Natural killer cell (primary cell): ENCODE measurements around the gene ZEB2. TPM values are rescaled to one million over a fixed set of nuclear protein-coding genes. Genes with fewer than 3 reads are reported as not detected.
A peak's percentile ranks its signal among the peaks of the same experiment; 100 is the strongest.

Experiments
- ATAC-seq, 3 donors: fragments of 150-1000 bp in 2 of 3; fragments of 200-7000 bp in 1 of 3; cut with Tn5 transposase; 1 replicate in 1 of 3; 2 replicates in 2 of 3; pipeline ENCODE4 v1.10.0; 2021; ENCODE audit warnings: mild to moderate bottlenecking in 2 of 3, moderate library complexity in 2 of 3
- DNase-seq, 2 donors: peaks; one replicate each; pipeline versions ENCODE4 v3.0.0 to v3.0.0-alpha.2; 2013 to 2021; ENCODE audit warnings: mixed read lengths in 1 of 2
- H3K27ac ChIP-seq: one replicate; pipeline ENCODE4 v1.5.1; 2013; ENCODE audit warnings: mild to moderate bottlenecking, low read length
- H3K27me3 ChIP-seq: one replicate; pipeline ENCODE4 v1.6.1; 2013; ENCODE audit warnings: low read length; ENCODE audit not compliant: control insufficient read depth, insufficient read depth
- H3K36me3 ChIP-seq: one replicate; pipeline ENCODE4 v1.6.1; 2013; ENCODE audit warnings: low read length; ENCODE audit not compliant: control insufficient read depth, insufficient read depth
- H3K4me1 ChIP-seq: one replicate; pipeline ENCODE4 v1.6.1; 2013; ENCODE audit warnings: low read length; ENCODE audit not compliant: control insufficient read depth, insufficient read depth
- H3K4me3 ChIP-seq: one replicate; pipeline ENCODE4 v1.5.1; 2013; ENCODE audit warnings: low read length
- H3K9me3 ChIP-seq: one replicate; pipeline ENCODE4 v1.6.1; 2013; ENCODE audit warnings: low read length; ENCODE audit not compliant: control insufficient read depth, insufficient read depth
- H3K27ac Mint-ChIP-seq, 2 donors: one replicate each; pipeline ENCODE4 v1.8.0; 2022; ENCODE audit warnings: mild to moderate bottlenecking in 2 of 2, mixed read lengths in 2 of 2, moderate library complexity in 1 of 2
- H3K27me3 Mint-ChIP-seq, 2 donors: one replicate each; pipeline ENCODE4 v1.8.0; 2022; ENCODE audit warnings: low read depth in 2 of 2, mixed read lengths in 2 of 2
- H3K36me3 Mint-ChIP-seq: one replicate; pipeline ENCODE4 v1.8.0; 2022; ENCODE audit warnings: mixed read lengths
- H3K4me1 Mint-ChIP-seq, 2 donors: one replicate each; pipeline ENCODE4 v1.8.0; 2022; ENCODE audit warnings: mixed read lengths in 2 of 2
- H3K4me3 Mint-ChIP-seq: one replicate; pipeline ENCODE4 v1.8.0; 2022; ENCODE audit warnings: mild to moderate bottlenecking, moderate library complexity, mixed read lengths
- H3K9me3 Mint-ChIP-seq, 2 donors: one replicate each; pipeline ENCODE4 v1.8.0; 2022; ENCODE audit warnings: mixed read lengths in 2 of 2
- WGBS: methylation state at CpG from one replicate; pipeline ENCODE4 v1.1.7; 2013; ENCODE audit warnings: missing lambda C conversion rate; ENCODE audit not compliant: insufficient coverage; 5-methylcytosine and 5-hydroxymethylcytosine counted together
- intact Hi-C: fragments of 100-400 bp; cut with micrococcal nuclease; formaldehyde crosslinking; loops from one replicate; pipeline ENCODE4 v1.14.2; 2022
- total RNA-seq, 4 donors: library from RNA; stranded (reverse); fragments of 120-200 nt in 1 of 4; gene quantifications; one replicate each; pipeline versions ENCODE4 v1.2.3 to v1.2.4, GENCODE V29; 2013 to 2022
- TF ChIP-seq, protein P1 (sequence below): fragments of 200-600 bp; IDR thresholded peaks from one replicate; pipeline ENCODE4 v1.8.0; 2022; ENCODE audit warnings: antibody characterized with exemption

The ZEB2 gene
- total RNA-seq, 3 donors from 2014 or later (not counting 1 experiment from before 2014, with no cell fraction given), result 718 to 1,143 (median 944) TPM

DNA sequence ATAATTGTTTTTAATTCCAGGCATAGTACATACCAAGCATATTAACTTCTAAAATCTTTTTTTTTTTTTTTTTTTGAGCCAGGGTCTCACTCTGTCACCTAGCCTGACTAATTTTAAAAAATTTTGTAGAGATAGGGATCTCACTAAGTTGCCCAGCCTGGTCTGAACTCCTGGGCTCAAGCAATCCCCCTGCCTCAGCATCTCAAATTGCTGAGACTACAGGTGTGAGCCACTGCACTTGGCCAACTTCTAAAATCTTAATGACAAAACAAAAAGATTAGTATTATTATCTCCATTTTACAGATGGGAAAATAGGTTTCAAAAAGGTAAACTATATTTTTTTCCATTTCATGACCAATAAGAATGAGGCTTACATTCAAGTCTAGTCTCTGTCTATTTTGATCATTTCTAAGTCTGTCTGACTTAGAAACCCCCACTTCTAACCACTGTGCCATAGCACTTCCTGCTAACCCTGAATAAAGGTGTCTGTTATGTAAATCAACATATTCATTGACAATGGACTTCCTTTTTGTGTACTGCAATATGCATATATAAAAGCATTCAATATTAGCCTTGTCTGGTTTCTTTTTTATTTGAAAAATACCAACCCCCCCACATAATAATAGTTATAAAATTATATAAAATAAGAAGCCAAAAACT lies 28.7 kb upstream of the ZEB2 start:
- peak; percentile 97 to 100 (median 98) for ATAC-seq
- Histone ChIP-seq H3K9me3 (no peaks in the 10 kb centered on the region), H3K27me3 (no peaks in the 10 kb centered on the region), H3K4me3 (no peak overlapping the region), H3K27ac (no peak overlapping the region), H3K4me1 (peaks cover 4% of the 10 kb centered on the region), H3K36me3 (no peaks in the 10 kb centered on the region)
- peak in 1 of 2 donors; percentile 71 for DNase-seq
- no peaks in the 10 kb centered on the region for H3K9me3 Mint-ChIP-seq
- H3K4me1 Mint-ChIP-seq, result peaks cover 5 to 12% of the 10 kb centered on the region in 2 donors
- H3K4me3 Mint-ChIP-seq, result peak overlapping the region; percentile 13
- TF ChIP-seq, protein P1, sequence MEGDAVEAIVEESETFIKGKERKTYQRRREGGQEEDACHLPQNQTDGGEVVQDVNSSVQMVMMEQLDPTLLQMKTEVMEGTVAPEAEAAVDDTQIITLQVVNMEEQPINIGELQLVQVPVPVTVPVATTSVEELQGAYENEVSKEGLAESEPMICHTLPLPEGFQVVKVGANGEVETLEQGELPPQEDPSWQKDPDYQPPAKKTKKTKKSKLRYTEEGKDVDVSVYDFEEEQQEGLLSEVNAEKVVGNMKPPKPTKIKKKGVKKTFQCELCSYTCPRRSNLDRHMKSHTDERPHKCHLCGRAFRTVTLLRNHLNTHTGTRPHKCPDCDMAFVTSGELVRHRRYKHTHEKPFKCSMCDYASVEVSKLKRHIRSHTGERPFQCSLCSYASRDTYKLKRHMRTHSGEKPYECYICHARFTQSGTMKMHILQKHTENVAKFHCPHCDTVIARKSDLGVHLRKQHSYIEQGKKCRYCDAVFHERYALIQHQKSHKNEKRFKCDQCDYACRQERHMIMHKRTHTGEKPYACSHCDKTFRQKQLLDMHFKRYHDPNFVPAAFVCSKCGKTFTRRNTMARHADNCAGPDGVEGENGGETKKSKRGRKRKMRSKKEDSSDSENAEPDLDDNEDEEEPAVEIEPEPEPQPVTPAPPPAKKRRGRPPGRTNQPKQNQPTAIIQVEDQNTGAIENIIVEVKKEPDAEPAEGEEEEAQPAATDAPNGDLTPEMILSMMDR, result no peak
- H3K27me3 Mint-ChIP-seq, result no peaks in the 10 kb centered on the region
- H3K27ac Mint-ChIP-seq, result peak overlapping the region; percentile 52 to 85
- H3K36me3 Mint-ChIP-seq, result no peaks in the 10 kb centered on the region
- intact Hi-C loops, result loop anchor here (1.0 to 5.0 kb wide), 3 partner anchors 34 to 111 kb away; no protein-coding TSS in a partner anchor

DNA sequence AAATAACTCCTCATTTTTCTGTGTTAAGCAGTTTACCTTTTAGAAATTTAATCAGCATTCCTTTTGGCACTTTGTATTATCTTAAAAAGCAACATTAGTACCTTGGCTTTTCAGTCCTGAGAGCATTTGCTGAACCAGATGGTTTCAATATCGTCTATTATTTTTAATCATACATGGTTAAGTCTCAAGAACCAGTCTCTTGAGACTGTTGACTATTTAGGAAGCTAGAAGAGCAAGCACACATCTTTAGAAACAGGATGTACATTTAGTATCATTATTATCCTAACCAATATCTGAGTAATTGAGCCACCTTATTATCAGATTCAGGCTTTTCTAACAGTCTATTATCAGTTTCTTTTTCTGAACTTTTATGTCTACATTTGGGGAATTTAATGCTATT lies 28.2 kb upstream of the ZEB2 start:
- H3K4me1 Mint-ChIP-seq, result peaks cover 5 to 12% of the 10 kb centered on the region in 2 donors
- H3K9me3 Mint-ChIP-seq, result no peaks in the 10 kb centered on the region
- H3K9me3 ChIP-seq, result no peaks in the 10 kb centered on the region
- no CpG with 5 or more reads among the region's 1 CpG for WGBS
- H3K27ac ChIP-seq, result no peak overlapping the region
- peak overlapping the region; percentile 52 to 85 for H3K27ac Mint-ChIP-seq
- no peak for DNase-seq
- intact Hi-C loops, result loop anchor here (1.0 to 5.0 kb wide), 3 partner anchors 34 to 111 kb away; no protein-coding TSS in a partner anchor
- no peaks in the 10 kb centered on the region for H3K27me3 Mint-ChIP-seq
- H3K27me3 ChIP-seq, result no peaks in the 10 kb centered on the region
- H3K4me3 Mint-ChIP-seq, result no peak overlapping the region
- H3K36me3 ChIP-seq, result no peaks in the 10 kb centered on the region
- H3K4me3 ChIP-seq, result no peak overlapping the region
- no peaks in the 10 kb centered on the region for H3K36me3 Mint-ChIP-seq
- TF ChIP-seq, protein P1, result no peak
- peaks cover 4% of the 10 kb centered on the region for H3K4me1 ChIP-seq
- no peak for ATAC-seq

DNA sequence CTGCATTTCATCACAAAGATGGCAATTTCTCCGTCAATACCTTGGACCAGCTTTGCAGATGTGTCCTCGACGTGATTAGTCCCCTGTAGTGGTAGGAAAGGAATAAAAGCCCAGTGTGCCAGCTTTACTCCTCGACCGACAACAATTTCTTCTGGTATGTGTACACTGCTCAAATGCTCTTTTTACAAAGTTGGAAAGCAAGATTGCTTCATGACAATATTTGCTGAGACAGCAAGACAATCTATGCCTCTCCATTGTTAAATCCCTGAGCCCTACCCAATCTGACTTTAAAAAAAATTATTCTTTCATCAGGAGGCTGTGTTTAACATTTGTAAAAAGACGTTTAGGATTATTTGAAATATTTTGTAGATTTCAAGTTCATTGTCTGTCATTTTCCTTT lies 27.6 kb upstream of the ZEB2 start:
- no peaks in the 10 kb centered on the region for H3K27me3 Mint-ChIP-seq
- no peak overlapping the region for H3K4me3 Mint-ChIP-seq
- Histone ChIP-seq H3K27ac (no peak overlapping the region), H3K4me1 (peaks cover 4% of the 10 kb centered on the region), H3K27me3 (no peaks in the 10 kb centered on the region), H3K9me3 (no peaks in the 10 kb centered on the region), H3K36me3 (no peaks in the 10 kb centered on the region), H3K4me3 (no peak overlapping the region)
- WGBS, result 98% methylated on average over 5 of the region's 6 CpGs
- H3K9me3 Mint-ChIP-seq, result no peaks in the 10 kb centered on the region
- no peak for ATAC-seq
- H3K36me3 Mint-ChIP-seq, result no peaks in the 10 kb centered on the region
- no peak for DNase-seq
- TF ChIP-seq, protein P1, result no peak
- H3K4me1 Mint-ChIP-seq, result peaks cover 5 to 12% of the 10 kb centered on the region in 2 donors
- H3K27ac Mint-ChIP-seq, result peak overlapping the region; percentile 52 to 85
- intact Hi-C loops, result loop anchor here (5.0 kb wide), 2 partner anchors 35 to 50 kb away; no protein-coding TSS in a partner anchor

DNA sequence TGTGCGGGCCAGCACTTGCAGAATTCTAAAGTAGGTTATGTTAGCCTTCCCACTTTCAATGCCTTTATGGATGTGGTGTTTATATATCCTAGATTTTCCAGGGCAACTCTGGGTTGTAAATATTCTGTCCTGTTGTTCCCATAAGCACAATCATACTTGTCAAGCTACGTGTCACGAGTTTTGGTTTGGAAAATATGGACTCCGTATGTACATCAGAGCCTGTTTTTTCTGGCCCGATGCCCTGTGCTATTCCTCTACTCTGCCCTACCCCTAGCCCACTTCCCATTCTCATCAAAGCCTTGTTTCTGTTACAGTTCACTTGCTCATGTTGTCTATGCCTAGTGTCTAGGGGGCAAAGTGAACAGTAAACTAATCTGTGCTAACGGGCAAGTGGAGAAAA lies 27.0 kb upstream of the ZEB2 start:
- intact Hi-C loops, result loop anchor here (5.0 kb wide), 2 partner anchors 35 to 50 kb away; no protein-coding TSS in a partner anchor
- H3K36me3 Mint-ChIP-seq, result no peaks in the 10 kb centered on the region

More for the DNA sequence above, 27.0 kb upstream of the ZEB2 start:
- H3K9me3 Mint-ChIP-seq, result no peaks in the 10 kb centered on the region
- peaks cover 5 to 12% of the 10 kb centered on the region in 2 donors for H3K4me1 Mint-ChIP-seq
- Histone ChIP-seq H3K27ac (no peak overlapping the region), H3K9me3 (no peaks in the 10 kb centered on the region), H3K4me1 (peaks cover 4% of the 10 kb centered on the region), H3K4me3 (no peak overlapping the region), H3K27me3 (no peaks in the 10 kb centered on the region), H3K36me3 (no peaks in the 10 kb centered on the region)
- no peaks in the 10 kb centered on the region for H3K27me3 Mint-ChIP-seq
- 72% methylated on average over 6 of the region's 6 CpGs for WGBS
- H3K27ac Mint-ChIP-seq, result no peak overlapping the region
- DNase-seq (no peak), ATAC-seq (no peak)
- TF ChIP-seq, protein P1, result no peak
- H3K4me3 Mint-ChIP-seq, result no peak overlapping the region
